GM21723 (cell line): Measurements from ENCODE around the gene PLTP.
A peak's percentile ranks its signal among the peaks of the same experiment; 100 is the strongest.
"Not testable (repeated sequence)": the region's sequence is repeated elsewhere in the genome, so short reads cannot be mapped to it uniquely, and the experiment has no call there.

ENCODE experiments used
- ATAC-seq: cut with Tn5 transposase; IDR thresholded peaks from one replicate; pipeline ENCODE4 v1.9.1; 2021; ENCODE audit warnings: mild to moderate bottlenecking, moderate library complexity; ENCODE audit not compliant: unreplicated experiment

Gene PLTP

GRCh38 chr20:45944965-45945677, 33.2 kb upstream of the PLTP start:
- no peak for ATAC-seq

GRCh38 chr20:45944151-45944964, 32.4 kb upstream of the PLTP start:
- ATAC-seq = no peak

GRCh38 chr20:45943613-45944012, 31.7 kb upstream of the PLTP start:
- no peak for ATAC-seq

GRCh38 chr20:45940469-45940868, 28.5 kb upstream of the PLTP start:
- ATAC-seq = no peak

GRCh38 chr20:45940053-45940452, 28.1 kb upstream of the PLTP start:
- no peak for ATAC-seq

GRCh38 chr20:45938727-45939438, 26.9 kb upstream of the PLTP start:
- ATAC-seq = no peak

- no peak for ATAC-seq
Measured at GRCh38 chr20:45937765-45938164, 25.8 kb upstream of the PLTP start.

- peak; percentile 22 for ATAC-seq
Measured at GRCh38 chr20:45935416-45936046, 23.6 kb upstream of the PLTP start.

GRCh38 chr20:45934586-45935415, 22.8 kb upstream of the PLTP start, which contains the start of gene PCIF1:
Gene PCIF1 (plus strand): TSS chr20:45934683. CDS start chr20:45939000, 4,317 bp downstream.
- ATAC-seq = peak; percentile 67

- peak; percentile 32 for ATAC-seq
Measured at GRCh38 chr20:45934046-45934585, 22.2 kb upstream of the PLTP start.

GRCh38 chr20:45933266-45934045, 21.5 kb upstream of the PLTP start:
- peak; percentile 40 for ATAC-seq

GRCh38 chr20:45931680-45932079, 19.7 kb upstream of the PLTP start:
- ATAC-seq = not testable (repeated sequence)

- no peak for ATAC-seq
Measured at GRCh38 chr20:45927071-45927878, 15.3 kb upstream of the PLTP start.

- ATAC-seq = no peak
Measured at GRCh38 chr20:45926731-45927070, 14.7 kb upstream of the PLTP start.

GRCh38 chr20:45925821-45926506, 14.0 kb upstream of the PLTP start:
- no peak for ATAC-seq

GRCh38 chr20:45924391-45925261, 12.7 kb upstream of the PLTP start:
- ATAC-seq = no peak
